Heart left ventricle (tissue), 13 donors: ENCODE data around the gene AFAP1.

Experiments used
- CTCF ChIP-seq, 12 donors: fragments of 200-600 bp; sonication (generic) in 4 of 12; IDR thresholded peaks; one replicate each; pipeline versions ENCODE4 v1.5.0 to v1.8.0; 2018 to 2022; ENCODE audit warnings: antibody characterized with exemption in 12 of 12, mild to moderate bottlenecking in 5 of 12
- POLR2A ChIP-seq, 2 donors: fragments of 450-650 bp; IDR thresholded peaks; one replicate each; pipeline ENCODE4 v1.6.1; 2017; ENCODE audit warnings: antibody characterized with exemption in 2 of 2, mild to moderate bottlenecking in 2 of 2, moderate library complexity in 2 of 2
- donor health status: ischemic (EF 13 %, LVEDD 7.1; RV severe dilation, severe dysfunction).
- donor health status: DM: no; HTN: yes; CAD: no.
- donor health status: DM: no; HTN: no; CAD: no.
- donor health status: ischemic (EF 25% LVEDD 6.9; RV normal size, moderate dysfunction).
- donor health status: ischemic (EF 25% LVEDD 5.7; RV mildly dilated, moderate dysfunction).
- donor health status: ischemic (EF 35%, LVEDD 5.7; RV mildly dilated, moderate dysfunction).
- donor health status: nonischemic (EF 11% LVEDD 7.7; RV severe dilation, severe dysfunction).
- donor health status: DM: yes; HTN: yes; CAD: no.
- donor health status: PGD.
- donor health status: ischemic (EF 29% LVEDD 5.4; RV normal size, mild dysfunction).
- donor health status: nonischemic (EF 23%, LVEDD 6.1; RV moderate dilation, normal function).

DNA sequence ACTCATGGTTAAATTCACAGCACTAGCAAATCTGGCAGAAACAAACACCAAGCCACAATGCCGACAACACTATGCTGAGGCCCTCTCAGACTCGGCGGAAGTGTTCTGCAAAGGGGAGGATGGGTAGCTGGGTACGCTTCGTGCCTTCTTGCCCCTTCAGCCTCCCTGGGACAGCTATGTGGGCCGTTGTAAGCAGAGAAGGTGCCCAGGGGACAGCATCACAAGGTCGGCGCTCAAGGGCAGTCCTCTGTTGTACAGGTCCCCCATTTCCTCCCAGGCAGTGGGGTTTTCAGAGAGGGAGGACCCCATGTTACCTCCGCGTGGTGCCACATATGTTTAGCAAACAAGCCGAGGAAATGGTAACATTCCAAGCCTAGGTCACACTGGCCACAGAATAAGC, 173.6 kb downstream of the AFAP1 start:
- TF ChIP-seq CTCF (IDR thresholded peaks at IDR 0.05) (no peak), POLR2A (IDR thresholded peaks at IDR 0.05) (no peak)
